Fibroblast of lung (primary cell): ENCODE data around the gene ENTR1.

Experiments used
- EZH2 ChIP-seq: IDR thresholded peaks from 2 replicates; pipeline ENCODE4 v1.5.1; 2012; ENCODE audit warnings: low read length, control low read depth, mild to moderate bottlenecking; ENCODE audit errors: missing control alignments
- TF ChIP-seq, protein P1 (sequence below), 2 donors: IDR thresholded peaks in 1 of 2; conservative IDR thresholded peaks in 1 of 2; 1 replicate in 1 of 2; 2 replicates in 1 of 2; pipeline ENCODE4 v1.5.1; 2011 to 2012; ENCODE audit warnings: low read length in 2 of 2, control low read depth in 1 of 2, inconsistent platforms in 1 of 2, low read depth in 1 of 2, mild to moderate bottlenecking in 1 of 2

DNA sequence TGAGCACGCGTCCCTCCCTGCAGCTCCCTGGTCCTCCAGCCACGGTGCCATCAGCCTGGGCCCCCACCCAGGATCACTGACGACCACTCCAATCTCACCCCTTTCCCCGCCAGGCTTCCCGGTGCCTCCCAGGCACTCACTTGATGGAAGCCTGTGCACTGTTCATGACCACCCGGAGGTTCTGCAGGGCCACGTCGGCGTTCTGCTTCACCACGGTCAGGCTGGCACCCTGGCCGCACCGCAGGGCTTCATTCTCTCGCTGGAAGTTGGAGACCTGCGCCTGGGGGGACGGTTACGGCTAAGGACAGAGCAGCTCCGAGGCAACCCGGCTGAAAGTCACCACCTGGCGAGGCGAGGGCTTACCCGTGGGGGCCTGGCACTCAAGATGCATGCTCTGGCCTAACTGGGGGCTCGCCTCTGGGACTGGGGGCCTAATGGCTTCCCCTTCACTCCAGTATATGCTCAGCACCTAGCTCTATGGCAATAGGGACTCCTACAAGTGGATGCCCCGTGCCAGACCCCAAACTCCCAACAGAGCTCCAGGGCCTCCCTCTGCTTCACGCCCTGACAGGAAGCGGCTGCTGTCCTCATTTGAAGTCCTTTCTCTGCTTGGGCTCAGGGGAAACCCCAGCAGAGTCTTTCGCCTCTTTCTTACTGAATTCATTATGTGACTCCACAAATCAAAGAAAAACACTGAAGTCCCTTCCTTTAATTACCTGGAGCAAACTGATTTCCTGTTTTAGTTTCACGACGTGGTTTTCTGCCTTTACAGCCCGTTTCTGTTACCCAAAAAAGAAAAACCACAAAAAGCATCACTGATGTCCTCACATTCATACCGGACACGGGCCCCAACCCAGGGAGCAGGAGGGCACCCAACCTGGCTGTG is 6.3 kb downstream of the ENTR1 start:
- TF ChIP-seq, protein P1, sequence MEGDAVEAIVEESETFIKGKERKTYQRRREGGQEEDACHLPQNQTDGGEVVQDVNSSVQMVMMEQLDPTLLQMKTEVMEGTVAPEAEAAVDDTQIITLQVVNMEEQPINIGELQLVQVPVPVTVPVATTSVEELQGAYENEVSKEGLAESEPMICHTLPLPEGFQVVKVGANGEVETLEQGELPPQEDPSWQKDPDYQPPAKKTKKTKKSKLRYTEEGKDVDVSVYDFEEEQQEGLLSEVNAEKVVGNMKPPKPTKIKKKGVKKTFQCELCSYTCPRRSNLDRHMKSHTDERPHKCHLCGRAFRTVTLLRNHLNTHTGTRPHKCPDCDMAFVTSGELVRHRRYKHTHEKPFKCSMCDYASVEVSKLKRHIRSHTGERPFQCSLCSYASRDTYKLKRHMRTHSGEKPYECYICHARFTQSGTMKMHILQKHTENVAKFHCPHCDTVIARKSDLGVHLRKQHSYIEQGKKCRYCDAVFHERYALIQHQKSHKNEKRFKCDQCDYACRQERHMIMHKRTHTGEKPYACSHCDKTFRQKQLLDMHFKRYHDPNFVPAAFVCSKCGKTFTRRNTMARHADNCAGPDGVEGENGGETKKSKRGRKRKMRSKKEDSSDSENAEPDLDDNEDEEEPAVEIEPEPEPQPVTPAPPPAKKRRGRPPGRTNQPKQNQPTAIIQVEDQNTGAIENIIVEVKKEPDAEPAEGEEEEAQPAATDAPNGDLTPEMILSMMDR (conservative IDR thresholded peaks at IDR 0.05 in 1 of 2, IDR thresholded peaks at IDR 0.05 in 1 of 2; ENCODE audit: low read depth in 1 of 2, low read length in 2 of 2) = no peak
- no peak for TF ChIP-seq EZH2
